ENCODE measurements around the gene SRSF5. TPM values are rescaled to one million over a fixed set of nuclear protein-coding genes. Genes with fewer than 3 reads are reported as not detected.

The SRSF5 gene
- total and polyA plus RNA-seq, 2 donors (not counting 1 experiment from before 2014, with no cell fraction given) = 701 to 768 TPM

DNA sequence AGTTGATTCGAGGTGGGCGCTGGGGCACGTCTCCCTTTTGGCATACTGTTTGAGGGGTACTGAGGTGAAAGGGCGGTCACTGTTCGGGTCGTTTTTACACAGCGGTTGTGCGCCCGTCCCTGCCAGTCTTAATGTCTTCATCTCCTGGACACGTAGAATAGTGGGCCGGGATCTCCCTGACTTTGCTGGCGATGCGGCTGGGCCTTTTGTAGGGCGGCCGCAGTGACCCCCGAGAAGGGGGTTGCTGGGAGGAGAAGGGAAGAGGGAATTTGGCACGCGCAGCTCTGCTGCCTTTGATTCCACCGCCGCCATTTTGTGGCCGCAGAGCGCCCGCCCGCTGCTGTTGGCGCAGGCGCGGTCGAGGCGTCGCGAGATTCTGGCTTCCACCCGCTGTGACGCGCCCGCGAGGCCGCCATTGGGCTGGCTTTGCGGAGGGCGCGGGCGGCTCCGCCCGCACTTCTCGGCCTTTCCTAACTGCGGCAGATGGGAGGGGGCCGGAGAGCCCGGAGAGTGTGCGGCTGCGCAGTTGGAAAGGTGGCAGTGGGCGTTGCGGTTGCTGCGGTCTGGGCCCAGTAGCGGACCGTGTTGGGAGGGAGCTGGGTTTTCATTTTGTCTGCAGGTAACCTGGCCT, 542 bp downstream of the SRSF5 start:
- peak; percentile 65 for ATAC-seq (ENCODE audit: low read depth)
- ChIA-PET POLR2A (interaction anchor here (0.6 to 2.2 kb wide), 6 partner anchors 23 to 369 kb away, joined by 3 to 20 read pairs (median 5); partner anchors contain the start of genes ERH, SLC39A9 and SUSD6), CTCF (interaction anchor here (1.4 to 1.6 kb wide), 3 partner anchors 13 to 182 kb away, joined by 3 to 5 read pairs (median 3); no protein-coding TSS in a partner anchor)
- no peaks in the 10 kb centered on the region for H3K27me3 ChIP-seq (replicated peaks in 1 of 4; ENCODE audit: control extremely low read depth in 1 of 4, control insufficient read depth in 3 of 4, insufficient read depth in 4 of 4, low read length in 3 of 4)
- peaks cover 53% of the 10 kb centered on the region for H3K79me2 ChIP-seq (ENCODE audit: control insufficient read depth, insufficient read depth, low read length)
- Mint-ChIP-seq H3K27ac (peak overlapping the region; percentile 100), H3K4me3 (peak overlapping the region; percentile 98), H3K9me3 (ENCODE audit: insufficient read depth) (no peaks in the 10 kb centered on the region), H3K4me1 (peaks cover 43% of the 10 kb centered on the region), H3K27me3 (no peaks in the 10 kb centered on the region)
- H3K9me3 ChIP-seq (ENCODE audit: control extremely low read depth in 1 of 3, control insufficient read depth in 2 of 3, insufficient read depth in 1 of 3, low read length in 2 of 3) = no peaks in the 10 kb centered on the region
- peak overlapping the region; percentile 79 for H3K4me2 ChIP-seq (replicated peaks; ENCODE audit: low read depth, low read length, poor library complexity, severe bottlenecking)
- H3K36me3 ChIP-seq (replicated peaks in 1 of 2; ENCODE audit: control extremely low read depth in 1 of 2, control insufficient read depth in 1 of 2, extremely low read depth in 1 of 2, insufficient read depth in 2 of 2, low read length in 1 of 2) = peaks cover 7 to 46% of the 10 kb centered on the region in 2 experiments
- peaks cover 26 to 27% of the 10 kb centered on the region in 2 donors for H3K4me1 ChIP-seq (ENCODE audit: control insufficient read depth in 2 of 2, insufficient read depth in 2 of 2, low read length in 2 of 2)
- H4K20me1 ChIP-seq (ENCODE audit: control insufficient read depth, insufficient read depth, low read length, poor library complexity, severe bottlenecking) = peaks cover 44% of the 10 kb centered on the region
- peak overlapping the region; percentile 100 for H3K9ac ChIP-seq (ENCODE audit: low read length)
- intact Hi-C loops (cut with micrococcal nuclease) = loop anchor here (1.0 to 10.0 kb wide), 7 partner anchors 152 to 1140 kb away; partner anchors contain the start of genes ERH, MAP3K9, PCNX1 and SLC39A9
- H2AFZ ChIP-seq (ENCODE audit: insufficient read depth, low read depth, low read length, poor library complexity, severe bottlenecking) = peak overlapping the region; percentile 87
- peak overlapping the region; percentile 97 to 100 (median 99) for H3K4me3 ChIP-seq (ENCODE audit: control extremely low read depth in 1 of 5, extremely low read depth in 1 of 5, insufficient read depth in 1 of 5, low read depth in 2 of 5, low read length in 4 of 5)
- peak; percentile 94 for DNase-seq
- peak overlapping the region; percentile 99 to 100 for H3K27ac ChIP-seq (ENCODE audit: low read length in 2 of 2)
- under 1% methylated on average over 54 of the region's 54 CpGs for whole genome bisulfite sequencing (ENCODE audit: insufficient coverage)
- no peak for TF ChIP-seq EZH2 (IDR thresholded peaks at IDR 0.05; ENCODE audit: borderline replicate concordance, insufficient read depth, low read depth, low read length, poor library complexity, severe bottlenecking)
- TF ChIP-seq CTCF (IDR thresholded peaks at IDR 0.05) = no peak

DNA sequence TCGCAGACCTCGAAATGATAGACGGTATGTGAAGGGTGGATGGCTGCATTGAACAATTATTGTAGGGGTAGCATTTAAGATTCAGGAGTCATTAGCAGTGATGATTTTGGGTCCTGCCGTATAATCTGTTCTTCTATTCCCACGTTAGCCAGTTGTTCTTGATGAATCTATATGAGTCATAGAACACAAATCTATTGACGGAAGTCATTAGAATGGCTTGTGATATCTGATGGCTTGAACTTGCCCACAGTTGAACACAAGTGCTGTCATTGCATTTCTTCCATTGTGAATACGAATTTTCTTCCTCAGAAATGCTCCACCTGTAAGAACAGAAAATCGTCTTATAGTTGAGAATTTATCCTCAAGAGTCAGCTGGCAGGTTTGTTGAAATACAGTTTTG, 1.9 kb downstream of the SRSF5 start:
- Histone ChIP-seq H3K4me1 (ENCODE audit: control insufficient read depth in 2 of 2, insufficient read depth in 2 of 2, low read length in 2 of 2) (peaks cover 26 to 27% of the 10 kb centered on the region in 2 donors), H3K9me3 (ENCODE audit: control extremely low read depth in 1 of 3, control insufficient read depth in 2 of 3, insufficient read depth in 1 of 3, low read length in 2 of 3) (no peaks in the 10 kb centered on the region), H3K27ac (ENCODE audit: low read length in 2 of 2) (no peak overlapping the region), H3K27me3 (replicated peaks in 1 of 4; ENCODE audit: control extremely low read depth in 1 of 4, control insufficient read depth in 3 of 4, insufficient read depth in 4 of 4, low read length in 3 of 4) (no peaks in the 10 kb centered on the region), H3K9ac (ENCODE audit: low read length) (peak overlapping the region; percentile 100), H3K36me3 (replicated peaks in 1 of 2; ENCODE audit: control extremely low read depth in 1 of 2, control insufficient read depth in 1 of 2, extremely low read depth in 1 of 2, insufficient read depth in 2 of 2, low read length in 1 of 2) (peaks cover 8 to 59% of the 10 kb centered on the region in 2 experiments), H2AFZ (ENCODE audit: insufficient read depth, low read depth, low read length, poor library complexity, severe bottlenecking) (no peak overlapping the region), H3K4me3 (ENCODE audit: control extremely low read depth in 1 of 5, extremely low read depth in 1 of 5, insufficient read depth in 1 of 5, low read depth in 2 of 5, low read length in 4 of 5) (peak overlapping the region in 1 of 5 experiments; percentile 97), H3K79me2 (ENCODE audit: control insufficient read depth, insufficient read depth, low read length) (peaks cover 67% of the 10 kb centered on the region), H3K4me2 (replicated peaks; ENCODE audit: low read depth, low read length, poor library complexity, severe bottlenecking) (peak overlapping the region; percentile 79), H4K20me1 (ENCODE audit: control insufficient read depth, insufficient read depth, low read length, poor library complexity, severe bottlenecking) (peaks cover 58% of the 10 kb centered on the region)
- ChIA-PET CTCF (no interaction called here), POLR2A (no interaction called here)
- 97% methylated on average over 5 of the region's 8 CpGs for WGBS (ENCODE audit: insufficient coverage)
- Mint-ChIP-seq H3K4me3 (peak overlapping the region; percentile 98), H3K9me3 (ENCODE audit: insufficient read depth) (no peaks in the 10 kb centered on the region), H3K4me1 (peaks cover 50% of the 10 kb centered on the region), H3K27ac (peak overlapping the region; percentile 100), H3K27me3 (no peaks in the 10 kb centered on the region)
- TF ChIP-seq CTCF (IDR thresholded peaks at IDR 0.05) = no peak
- no peak for TF ChIP-seq EZH2 (IDR thresholded peaks at IDR 0.05; ENCODE audit: borderline replicate concordance, insufficient read depth, low read depth, low read length, poor library complexity, severe bottlenecking)
- DNase-seq (no peak), ATAC-seq (ENCODE audit: low read depth) (no peak)
- intact Hi-C loops (cut with micrococcal nuclease) = loop anchor here (5.0 to 10.0 kb wide), 4 partner anchors 893 to 1138 kb away; partner anchors contain the start of genes MAP3K9 and PCNX1
